ENCODE data around the gene MYL6B.

DNA sequence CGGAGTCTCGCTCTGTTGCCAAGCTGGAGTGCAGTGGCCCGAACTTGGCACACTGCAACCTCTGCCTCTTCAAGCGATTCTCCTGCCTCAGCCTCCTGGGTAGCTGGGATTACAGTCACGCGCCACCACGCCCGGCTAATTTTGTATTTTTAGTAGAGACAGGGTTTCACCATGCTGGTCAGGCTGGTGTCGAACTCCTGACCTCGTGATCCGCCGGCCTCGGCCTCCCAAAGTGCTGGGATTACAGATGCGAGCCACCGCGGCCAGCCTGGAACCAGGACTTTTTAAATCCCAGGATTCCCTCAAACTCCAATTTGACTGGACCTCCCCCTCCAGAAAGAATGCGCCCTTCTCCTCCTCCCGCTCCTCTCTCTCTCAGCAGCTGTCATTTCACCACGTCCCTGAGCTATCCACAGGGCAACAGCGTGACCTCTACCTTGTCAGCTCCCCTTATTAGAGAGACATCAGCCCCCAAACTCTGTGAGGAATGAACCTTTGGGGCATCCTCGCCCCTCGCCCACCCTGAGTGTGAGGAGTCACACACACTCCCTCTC, 22.4 kb upstream of the MYL6B start:
- TF ChIP-seq, protein P1, sequence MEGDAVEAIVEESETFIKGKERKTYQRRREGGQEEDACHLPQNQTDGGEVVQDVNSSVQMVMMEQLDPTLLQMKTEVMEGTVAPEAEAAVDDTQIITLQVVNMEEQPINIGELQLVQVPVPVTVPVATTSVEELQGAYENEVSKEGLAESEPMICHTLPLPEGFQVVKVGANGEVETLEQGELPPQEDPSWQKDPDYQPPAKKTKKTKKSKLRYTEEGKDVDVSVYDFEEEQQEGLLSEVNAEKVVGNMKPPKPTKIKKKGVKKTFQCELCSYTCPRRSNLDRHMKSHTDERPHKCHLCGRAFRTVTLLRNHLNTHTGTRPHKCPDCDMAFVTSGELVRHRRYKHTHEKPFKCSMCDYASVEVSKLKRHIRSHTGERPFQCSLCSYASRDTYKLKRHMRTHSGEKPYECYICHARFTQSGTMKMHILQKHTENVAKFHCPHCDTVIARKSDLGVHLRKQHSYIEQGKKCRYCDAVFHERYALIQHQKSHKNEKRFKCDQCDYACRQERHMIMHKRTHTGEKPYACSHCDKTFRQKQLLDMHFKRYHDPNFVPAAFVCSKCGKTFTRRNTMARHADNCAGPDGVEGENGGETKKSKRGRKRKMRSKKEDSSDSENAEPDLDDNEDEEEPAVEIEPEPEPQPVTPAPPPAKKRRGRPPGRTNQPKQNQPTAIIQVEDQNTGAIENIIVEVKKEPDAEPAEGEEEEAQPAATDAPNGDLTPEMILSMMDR (IDR thresholded peaks at IDR 0.05) = no peak
- no peak for TF ChIP-seq POLR2A (IDR thresholded peaks at IDR 0.05)

Data from thyroid gland (tissue), 4 donors.